Retina (tissue), 1 donor: ENCODE data around the gene ATG3.
"Not testable (repeated sequence)": the region's sequence is repeated elsewhere in the genome, so short reads cannot be mapped to it uniquely, and the experiment has no call there.

Source experiments
- DNase-seq: peaks from one replicate; pipeline ENCODE4 v3.0.0-alpha.2; 2016

The ATG3 gene

GRCh38 chr3:112561734-112562529 lies at the start of gene ATG3, which contains the start of gene SLC35A5:
TSS of gene ATG3 (minus strand) at chr3:112561962. CDS start at chr3:112561528, 434 bp downstream.
TSS of gene SLC35A5 (plus strand) at chr3:112562045. CDS start at chr3:112563404, 1,359 bp downstream.
- peak; percentile 99 for DNase-seq

GRCh38 chr3:112610121-112610520 lies 48.4 kb upstream of the ATG3 start:
- no peak for DNase-seq

GRCh38 chr3:112607863-112608262 lies 46.1 kb upstream of the ATG3 start:
- no peak for DNase-seq

GRCh38 chr3:112606098-112606497 lies 44.3 kb upstream of the ATG3 start:
- DNase-seq, result no peak

- no peak for DNase-seq
These were observed 43.5 kb upstream of the ATG3 start for GRCh38 chr3:112605285-112605684.

GRCh38 chr3:112604536-112604935 lies 42.8 kb upstream of the ATG3 start:
- no peak for DNase-seq

- no peak for DNase-seq
These were observed 40.6 kb upstream of the ATG3 start for GRCh38 chr3:112602217-112602838.

GRCh38 chr3:112598731-112599130 lies 37.0 kb upstream of the ATG3 start:
- DNase-seq, result no peak

GRCh38 chr3:112597945-112598344 lies 36.2 kb upstream of the ATG3 start:
- DNase-seq, result no peak

GRCh38 chr3:112594856-112595255 lies 33.1 kb upstream of the ATG3 start:
- DNase-seq, result no peak

- DNase-seq, result no peak
These were observed 31.5 kb upstream of the ATG3 start for GRCh38 chr3:112593258-112593657.

GRCh38 chr3:112587336-112587735 lies 25.6 kb upstream of the ATG3 start:
- no peak for DNase-seq

- no peak for DNase-seq
These were observed 24.0 kb upstream of the ATG3 start for GRCh38 chr3:112585782-112586181.

- no peak for DNase-seq
These were observed 21.3 kb upstream of the ATG3 start for GRCh38 chr3:112583105-112583504.

GRCh38 chr3:112582244-112582874 lies 20.6 kb upstream of the ATG3 start:
- no peak for DNase-seq

- DNase-seq, result no peak
These were observed 17.9 kb upstream of the ATG3 start for GRCh38 chr3:112579697-112580096.

GRCh38 chr3:112579232-112579631 lies 17.5 kb upstream of the ATG3 start:
- no peak for DNase-seq

- no peak for DNase-seq
These were observed 10.9 kb upstream of the ATG3 start for GRCh38 chr3:112572701-112573100.

- no peak for DNase-seq
These were observed 7.5 kb upstream of the ATG3 start for GRCh38 chr3:112569265-112569664.

GRCh38 chr3:112568642-112569041 lies 6.9 kb upstream of the ATG3 start:
- DNase-seq, result no peak

- no peak for DNase-seq
These were observed 3.2 kb upstream of the ATG3 start for GRCh38 chr3:112564940-112565305.

GRCh38 chr3:112564247-112564939 lies 2.6 kb upstream of the ATG3 start:
- not testable (repeated sequence) for DNase-seq

GRCh38 chr3:112561484-112561733 lies 353 bp downstream of the ATG3 start:
- DNase-seq, result no peak
